ENCODE results near the gene HSD17B4. TPM values are rescaled to one million over a fixed set of nuclear protein-coding genes. Genes with fewer than 3 reads are reported as not detected.
A peak's percentile ranks its signal among the peaks of the same experiment; 100 is the strongest.
"Not testable (repeated sequence)": the region's sequence is repeated elsewhere in the genome, so short reads cannot be mapped to it uniquely, and the experiment has no call there.

The HSD17B4 gene
- total RNA-seq, 1 experiment from 2014 or later: 180 TPM

DNA sequence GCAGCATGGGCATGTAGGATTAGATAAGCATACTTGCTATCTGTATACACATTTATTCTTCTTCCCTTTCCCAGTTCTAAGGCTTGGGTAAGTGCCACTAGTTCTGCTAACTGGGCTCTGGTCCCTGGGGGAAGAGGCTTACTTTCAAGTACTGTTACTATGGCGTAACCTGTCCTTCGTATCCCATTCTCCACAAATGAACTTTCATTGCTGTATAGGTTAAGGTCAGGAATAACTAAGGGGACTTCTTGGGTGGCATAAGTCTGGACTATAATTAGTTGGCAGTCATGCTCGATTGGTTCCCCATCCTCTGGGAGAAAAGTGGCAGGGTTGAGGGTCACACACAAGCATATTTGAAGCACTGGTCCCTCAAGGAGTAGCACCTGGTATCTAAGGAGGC lies 23.7 kb upstream of the HSD17B4 start:
- not testable (repeated sequence) for DNase-seq (ENCODE audit: low read depth)

DNA sequence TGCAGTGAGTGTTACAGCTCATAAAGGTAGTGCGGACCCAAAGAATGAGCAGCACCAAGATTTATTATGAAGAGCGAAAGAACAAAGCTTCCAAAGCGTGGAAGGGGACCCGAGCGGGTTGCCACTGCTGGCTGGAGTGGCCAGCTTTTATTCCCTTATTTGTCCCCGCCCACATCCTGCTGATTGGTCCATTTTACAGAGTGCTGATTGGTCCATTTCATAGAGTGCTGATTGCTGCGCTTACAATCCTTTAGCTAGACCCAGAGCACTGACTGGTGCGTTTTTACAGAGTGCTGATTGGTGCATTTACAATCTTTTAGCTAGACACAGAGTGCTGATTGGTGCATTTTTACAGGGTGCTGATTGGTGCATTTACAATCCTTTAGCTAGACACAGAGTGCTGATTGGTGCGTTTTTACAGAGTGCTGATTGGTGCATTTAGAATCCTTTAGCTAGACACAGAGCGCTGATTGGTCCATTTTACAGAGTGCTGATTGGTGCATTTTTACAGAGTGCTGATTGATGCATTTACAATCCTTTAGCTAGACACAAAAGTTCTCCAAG lies 19.5 kb upstream of the HSD17B4 start:
- DNase-seq (ENCODE audit: low read depth): not testable (repeated sequence)

DNA sequence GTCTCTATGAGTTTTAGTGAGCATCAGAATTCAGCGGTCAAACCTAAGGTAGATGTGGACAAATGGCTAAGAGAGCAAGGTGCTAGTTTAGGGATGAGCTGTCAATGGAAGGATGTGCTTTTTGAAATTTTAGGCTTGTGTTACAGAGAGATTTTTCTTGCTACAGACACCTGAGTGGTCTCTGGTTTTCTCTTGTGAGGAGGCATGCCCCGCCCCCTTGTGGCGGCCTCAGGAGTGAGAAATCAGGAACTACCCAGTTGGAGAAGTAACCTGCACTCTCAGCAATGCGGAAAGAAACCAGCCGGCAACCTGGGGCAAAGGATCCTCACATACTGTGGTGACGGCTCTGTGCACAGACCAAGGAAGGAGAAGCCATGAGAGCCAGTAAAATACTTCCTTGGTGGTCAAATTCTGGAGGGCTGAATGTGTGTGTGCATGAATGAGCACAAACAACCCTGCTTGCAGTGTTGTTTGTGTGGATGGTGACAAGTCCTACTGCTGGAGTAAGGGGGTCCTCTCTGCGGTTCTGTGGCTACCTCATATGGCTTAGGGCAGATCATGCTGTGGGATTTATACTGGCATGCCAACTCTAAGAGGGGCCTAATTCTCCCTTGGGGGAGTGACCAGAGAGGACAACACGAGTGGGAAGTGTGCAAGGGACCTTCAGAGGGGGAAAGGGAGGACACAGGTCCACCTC lies 16.7 kb upstream of the HSD17B4 start:
- peak; percentile 24 for DNase-seq (ENCODE audit: low read depth)

DNA sequence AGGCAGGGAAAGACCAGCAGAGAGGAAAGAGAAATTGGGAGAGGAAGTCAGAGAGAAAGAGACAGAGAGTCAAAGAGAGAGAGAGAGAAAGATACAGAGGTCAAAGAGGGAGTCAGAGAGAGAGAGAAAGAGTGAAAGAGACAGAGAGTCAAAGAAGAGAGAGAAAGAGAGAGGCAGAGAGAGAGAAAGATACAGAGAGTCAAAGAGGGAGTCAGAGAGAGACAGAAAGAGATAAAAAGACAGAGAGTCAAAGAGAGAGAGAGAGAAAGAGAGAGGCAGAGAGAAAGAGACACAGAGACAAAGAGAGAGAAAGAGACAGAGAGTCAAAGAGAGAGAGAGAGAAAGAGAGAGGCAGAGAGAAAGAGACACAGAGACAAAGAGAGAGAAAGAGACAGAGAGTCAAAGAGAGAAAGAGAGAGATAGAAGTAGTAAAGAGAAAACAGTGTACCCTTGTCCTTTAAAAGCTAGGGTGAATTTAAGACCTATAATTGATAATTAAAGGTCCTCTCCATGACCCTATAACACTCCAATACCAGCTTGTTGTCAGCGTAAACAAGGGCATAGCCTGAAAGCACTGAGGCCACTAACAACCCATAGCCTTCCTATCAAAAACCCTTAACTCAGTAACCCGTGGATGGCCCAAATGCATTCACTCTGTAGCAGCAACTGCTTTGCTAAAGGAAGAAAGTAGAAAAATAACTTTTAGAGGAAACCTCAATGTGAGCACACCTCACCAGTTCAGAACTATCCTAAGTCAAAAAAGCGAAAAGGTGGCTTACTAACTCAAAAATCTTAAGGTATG lies 14.3 kb upstream of the HSD17B4 start:
- not testable (repeated sequence) for DNase-seq (ENCODE audit: low read depth)

DNA sequence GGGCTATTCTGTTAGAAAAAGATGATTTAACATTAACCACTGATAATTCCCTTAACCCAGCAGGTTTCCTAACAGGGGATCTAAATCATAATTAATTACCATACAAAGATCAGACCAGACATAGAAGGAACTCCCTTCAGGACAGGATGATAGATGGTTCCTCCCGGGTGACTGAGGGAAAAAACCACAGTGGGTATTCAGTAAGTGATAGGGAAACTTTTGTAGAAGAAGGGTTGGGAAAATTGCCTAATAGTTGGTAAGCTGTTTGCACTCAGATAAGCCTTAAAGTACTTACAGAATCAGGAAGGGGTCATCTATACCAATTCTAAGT lies 13.7 kb upstream of the HSD17B4 start:
- DNase-seq (ENCODE audit: low read depth): not testable (repeated sequence)

DNA sequence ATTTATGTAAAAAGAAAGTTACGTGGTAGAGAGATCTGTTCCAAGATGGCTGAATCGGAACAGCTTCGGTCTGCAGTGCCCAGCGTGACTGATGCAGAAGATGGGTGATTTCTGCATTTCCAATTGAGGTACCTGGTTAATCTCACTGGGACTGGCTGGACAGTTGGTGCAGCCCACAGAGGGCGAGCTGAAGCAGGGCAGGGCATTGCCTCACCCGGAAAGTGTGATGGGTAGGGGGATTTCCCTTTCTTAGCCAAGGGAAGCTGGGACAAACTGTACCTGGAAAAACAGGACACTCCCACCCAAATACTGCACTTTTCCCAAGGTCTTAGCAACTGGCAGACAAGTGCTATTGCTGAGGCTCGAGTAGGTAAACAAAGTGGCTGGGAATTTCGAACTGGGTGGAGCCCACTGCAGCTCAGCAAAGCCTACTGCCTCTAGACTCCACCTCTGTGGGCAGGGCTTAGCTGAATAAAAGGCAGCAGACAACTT lies 13.1 kb upstream of the HSD17B4 start:
- no peak for DNase-seq (ENCODE audit: low read depth)

DNA sequence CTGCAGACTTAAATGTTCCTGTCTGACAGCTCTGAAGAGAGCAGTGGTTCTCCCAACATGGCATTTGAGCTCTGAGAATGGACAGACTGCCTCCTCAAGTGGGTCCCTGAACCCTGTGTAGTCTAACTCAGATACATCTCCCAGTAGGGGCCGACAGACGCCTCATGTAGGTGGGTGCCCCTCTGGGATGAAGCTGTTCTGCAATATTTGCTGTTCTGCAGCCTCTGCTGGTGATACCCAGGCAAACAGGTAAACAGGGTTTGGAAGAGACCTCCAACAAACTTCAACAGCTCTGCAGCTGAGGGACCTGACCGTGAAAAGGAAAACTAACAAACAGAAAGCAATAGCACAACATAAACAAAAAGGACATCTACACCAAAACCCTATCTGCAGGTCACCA lies 12.7 kb upstream of the HSD17B4 start:
- not testable (repeated sequence) for DNase-seq (ENCODE audit: low read depth)

DNA sequence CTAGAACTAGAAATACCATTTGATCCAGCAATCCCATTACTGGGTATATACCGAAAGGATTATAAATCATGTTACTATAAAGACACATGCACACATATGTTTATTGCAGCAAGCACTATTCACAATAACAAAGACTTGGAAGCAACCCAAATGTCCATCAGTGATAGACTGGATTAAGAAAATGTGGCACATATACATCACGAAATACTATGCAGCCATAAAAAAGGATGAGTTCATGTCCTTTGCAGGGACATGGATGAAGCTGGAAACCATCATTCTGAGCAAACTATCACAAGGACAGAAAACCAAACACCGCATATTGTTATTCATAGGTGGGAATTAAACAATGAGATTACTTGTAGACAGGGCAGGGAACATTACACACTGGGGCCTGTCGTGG lies 7.7 kb upstream of the HSD17B4 start:
- DNase-seq (ENCODE audit: low read depth): not testable (repeated sequence)

DNA sequence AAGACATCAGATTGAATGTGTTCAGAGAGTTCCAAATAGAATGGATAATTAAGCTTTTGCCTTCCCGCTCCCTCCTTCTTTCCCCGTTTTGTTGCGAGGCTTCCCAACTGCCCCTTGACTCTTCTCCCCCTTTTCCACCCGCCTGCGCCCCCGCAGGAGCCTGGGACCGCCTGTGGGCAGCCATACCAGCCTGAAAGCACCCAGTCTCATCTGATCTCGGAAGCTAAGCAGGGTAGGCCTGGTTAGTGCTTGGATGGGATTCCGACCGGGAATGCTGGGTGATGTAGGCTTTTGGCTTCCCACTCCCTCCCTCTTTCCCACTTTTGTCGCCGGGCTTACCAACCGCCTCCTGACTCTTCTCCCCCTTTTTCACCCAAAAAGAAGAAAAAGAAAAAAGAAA lies 6.8 kb upstream of the HSD17B4 start:
- no peak for DNase-seq (ENCODE audit: low read depth)

DNA sequence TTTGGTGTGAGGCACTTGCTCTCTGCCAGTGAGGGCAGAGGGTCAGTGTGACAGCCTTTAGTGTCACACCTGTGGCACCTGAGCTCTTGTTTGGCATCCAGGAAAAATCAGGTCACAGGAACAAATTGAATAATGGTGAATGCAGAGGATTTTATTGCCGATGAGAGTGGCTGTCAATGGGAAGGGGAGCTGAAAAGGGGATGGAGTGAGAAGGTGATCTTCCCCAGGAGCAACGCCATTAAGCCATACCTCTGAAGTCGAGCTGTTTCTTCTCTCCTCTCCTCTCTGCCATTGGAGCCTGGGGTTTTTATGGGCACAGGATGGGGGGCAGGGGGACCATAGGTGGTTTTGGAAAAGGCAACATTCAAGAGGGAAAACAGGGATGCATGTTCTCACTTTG lies 2.4 kb upstream of the HSD17B4 start:
- DNase-seq (ENCODE audit: low read depth): no peak

DNA sequence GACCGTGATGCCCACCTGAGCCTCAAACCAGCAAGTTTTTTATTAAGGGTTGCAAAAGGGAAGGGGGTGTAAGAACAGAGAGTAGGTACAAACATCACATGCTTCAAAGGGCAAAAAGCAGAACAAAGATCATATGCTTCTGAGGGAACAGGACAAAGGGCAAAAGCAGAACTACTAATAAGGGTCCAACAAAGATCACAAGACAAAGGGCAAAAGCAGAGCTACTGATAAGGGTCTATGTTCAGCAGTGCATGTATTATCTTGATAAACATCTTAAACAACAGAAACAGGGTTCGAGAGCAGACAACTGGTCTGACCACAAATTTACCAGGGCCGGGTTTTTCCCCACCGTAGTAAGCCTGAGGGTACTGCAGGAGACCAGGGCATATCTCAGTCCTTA lies 1.7 kb upstream of the HSD17B4 start:
- DNase-seq (ENCODE audit: low read depth): not testable (repeated sequence)

DNA sequence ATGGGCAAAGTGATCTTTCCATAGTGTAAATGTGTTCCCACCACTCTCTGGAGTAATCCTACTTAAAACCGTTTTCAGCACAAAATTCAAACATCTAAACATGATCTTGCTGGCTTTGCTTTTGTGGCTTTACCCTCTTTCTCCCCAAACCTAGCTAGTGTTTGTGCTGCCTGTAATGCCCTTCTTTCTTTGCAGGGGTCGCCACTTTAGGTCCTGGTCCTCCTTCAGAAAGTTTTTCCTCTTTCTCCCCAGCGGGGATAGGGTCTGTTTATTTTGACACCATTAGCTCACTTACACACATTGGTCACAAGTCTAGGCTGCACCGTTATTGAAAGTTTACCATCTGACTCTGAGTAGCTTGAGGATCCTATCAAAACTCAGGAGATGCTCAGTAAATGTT lies 736 bp upstream of the HSD17B4 start:
- no peak for DNase-seq (ENCODE audit: low read depth)

DNA sequence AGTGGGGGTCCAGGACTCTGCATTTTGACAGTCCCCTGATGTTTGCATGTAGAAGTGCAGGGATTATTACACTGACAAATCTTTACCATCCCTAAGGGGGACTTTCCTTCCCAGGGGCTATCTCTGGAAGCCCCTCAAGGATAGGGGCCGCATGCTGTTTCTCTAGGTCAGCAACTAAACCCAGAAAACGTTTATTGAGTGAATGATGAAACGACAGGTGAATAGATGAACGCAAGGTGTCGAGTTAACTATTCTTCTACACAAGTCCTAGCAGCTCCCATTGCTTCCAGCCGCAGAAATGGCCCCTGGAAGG lies 281 bp upstream of the HSD17B4 start:
- DNase-seq (ENCODE audit: low read depth): no peak

DNA sequence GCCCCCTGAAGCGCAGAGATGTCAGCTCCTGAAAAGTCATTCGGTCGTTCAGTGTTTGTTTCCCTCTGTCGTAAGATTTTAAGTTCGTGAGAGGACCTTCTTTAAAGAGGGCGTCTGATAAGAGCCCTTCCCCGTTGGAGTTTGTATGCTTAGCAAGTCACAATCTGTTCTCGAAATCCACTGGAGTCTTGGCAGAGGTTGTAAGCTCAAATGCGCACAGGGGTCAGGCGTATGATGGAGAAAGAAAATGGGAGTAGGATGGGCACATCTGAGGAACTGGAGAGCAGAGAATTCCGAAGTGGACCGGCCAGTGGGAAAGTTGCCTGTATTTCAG lies 710 bp downstream of the HSD17B4 start:
- peak; percentile 28 for DNase-seq (ENCODE audit: low read depth)

DNA sequence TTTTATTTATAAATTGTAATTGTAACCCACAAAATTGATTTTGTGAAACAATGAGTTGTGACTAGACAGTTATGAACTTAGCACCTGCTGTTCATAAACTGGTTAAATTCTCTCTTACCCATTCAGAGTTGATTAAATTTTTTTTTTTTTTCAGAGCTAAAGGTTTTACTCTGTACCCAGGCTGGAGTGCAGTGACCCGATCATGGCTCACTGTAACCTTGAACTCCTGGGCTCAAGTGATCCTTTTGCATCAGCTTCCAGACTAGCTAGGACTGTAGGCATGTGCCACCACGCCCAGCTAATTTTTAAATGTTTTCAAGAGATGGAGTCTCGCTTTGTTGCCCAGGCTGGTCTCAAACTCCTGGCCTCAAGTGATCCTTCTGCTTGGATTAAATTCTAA lies 1.9 kb downstream of the HSD17B4 start:
- no peak for DNase-seq (ENCODE audit: low read depth)

DNA sequence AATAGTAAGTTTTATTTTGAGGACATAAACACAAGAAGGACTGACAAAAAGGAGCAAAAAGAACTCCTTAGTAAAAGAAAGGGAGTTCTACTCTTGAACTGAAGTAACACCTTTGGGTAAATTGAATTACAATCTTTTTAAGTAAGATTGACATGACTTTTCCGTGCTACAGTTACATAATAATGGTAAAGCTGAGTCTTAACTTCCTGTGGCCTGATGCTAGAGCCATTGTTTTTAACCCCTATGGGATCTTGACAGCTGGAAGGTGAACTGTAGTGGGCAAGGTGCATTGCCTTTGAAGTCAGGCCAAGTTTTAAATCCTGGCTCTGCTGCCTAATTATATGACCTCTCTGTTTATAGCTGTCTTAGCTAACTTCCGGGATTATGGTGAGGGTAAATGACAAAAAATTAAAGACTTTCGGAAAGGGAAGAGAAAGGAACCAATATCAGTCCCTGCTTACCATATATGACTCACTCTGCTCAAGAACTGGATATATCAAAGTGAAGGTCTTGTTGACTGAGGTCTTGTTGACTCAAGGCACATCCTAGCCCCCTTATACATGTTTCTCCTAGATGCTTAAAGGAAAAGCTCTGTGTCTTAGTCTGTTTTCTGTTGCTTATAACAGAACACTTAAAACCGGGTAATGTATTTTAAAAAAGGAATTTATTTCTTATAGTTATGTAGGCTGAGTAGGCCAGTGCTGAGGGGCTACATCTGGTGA lies 6.8 kb downstream of the HSD17B4 start:
- DNase-seq (ENCODE audit: low read depth): no peak

DNA sequence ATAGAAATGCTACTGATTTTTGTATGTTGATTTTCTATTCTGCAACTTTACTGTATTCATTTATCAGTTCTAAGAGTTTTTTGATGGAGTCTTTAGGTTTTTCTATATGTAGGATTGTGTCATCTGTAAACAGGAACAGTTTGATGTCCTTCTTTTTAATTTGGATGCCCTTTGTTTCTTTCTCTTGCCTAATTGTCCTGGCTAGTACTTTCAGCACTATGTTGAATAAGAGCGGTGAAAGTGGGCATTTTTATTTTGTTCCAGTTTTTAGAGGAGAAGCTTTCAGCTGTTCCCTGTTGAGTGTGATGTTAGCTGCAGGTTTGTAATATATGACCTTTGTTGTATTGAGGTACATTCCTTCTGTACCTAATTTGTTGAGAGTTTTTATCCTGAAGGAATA lies 13.3 kb downstream of the HSD17B4 start:
- DNase-seq (ENCODE audit: low read depth): no peak

DNA sequence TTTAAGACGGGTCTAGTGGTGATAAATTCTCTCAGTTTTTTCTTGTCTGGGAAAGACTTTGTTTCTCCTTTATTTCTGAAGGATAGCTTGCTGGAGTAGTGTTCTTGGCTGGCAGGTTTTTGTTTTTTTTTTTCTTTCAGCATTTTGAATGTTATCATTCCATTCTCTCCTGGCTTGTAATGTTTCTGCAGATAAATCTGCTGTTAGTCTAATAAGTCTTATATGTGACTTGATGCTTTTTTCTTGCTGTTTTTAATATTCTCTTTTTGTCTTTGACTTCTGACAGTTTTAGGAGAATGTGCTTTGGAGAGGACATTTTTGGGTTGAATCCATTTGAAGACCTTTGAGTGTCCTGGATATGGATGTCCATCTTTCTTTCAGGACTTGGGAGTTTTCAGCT lies 16.0 kb downstream of the HSD17B4 start:
- no peak for DNase-seq (ENCODE audit: low read depth)

DNA sequence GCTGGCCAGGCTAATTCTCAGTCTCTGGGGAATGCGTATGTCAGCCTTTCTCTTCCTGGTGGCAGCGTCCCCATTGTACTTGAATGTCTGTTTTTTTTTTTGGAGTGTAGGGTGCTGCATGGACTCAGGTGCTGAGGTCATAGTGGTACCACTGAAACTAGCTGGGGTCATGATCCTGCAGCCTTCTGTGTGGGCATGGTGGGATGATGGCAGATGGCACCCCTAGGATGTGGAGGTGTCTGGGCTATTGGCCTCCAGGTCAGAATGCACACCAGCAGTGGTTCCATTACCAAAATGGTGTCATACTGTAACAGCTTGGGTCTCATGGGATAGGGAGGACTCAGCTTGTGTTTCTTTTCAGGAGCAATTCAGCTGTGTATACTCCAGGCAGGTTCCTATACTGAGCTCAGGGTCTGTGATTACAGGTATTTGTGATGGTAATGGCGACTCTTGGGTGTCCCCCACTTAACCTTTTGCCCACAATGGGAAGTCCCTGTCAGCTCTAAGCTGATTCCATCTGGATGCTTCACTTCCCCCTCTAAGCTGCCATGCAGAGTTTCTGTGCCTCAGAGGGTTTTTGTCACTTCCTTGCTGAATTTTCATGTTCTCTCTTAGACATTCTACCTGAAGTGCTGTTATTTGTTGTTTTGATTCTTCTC lies 17.9 kb downstream of the HSD17B4 start:
- no peak for DNase-seq (ENCODE audit: low read depth)

DNA sequence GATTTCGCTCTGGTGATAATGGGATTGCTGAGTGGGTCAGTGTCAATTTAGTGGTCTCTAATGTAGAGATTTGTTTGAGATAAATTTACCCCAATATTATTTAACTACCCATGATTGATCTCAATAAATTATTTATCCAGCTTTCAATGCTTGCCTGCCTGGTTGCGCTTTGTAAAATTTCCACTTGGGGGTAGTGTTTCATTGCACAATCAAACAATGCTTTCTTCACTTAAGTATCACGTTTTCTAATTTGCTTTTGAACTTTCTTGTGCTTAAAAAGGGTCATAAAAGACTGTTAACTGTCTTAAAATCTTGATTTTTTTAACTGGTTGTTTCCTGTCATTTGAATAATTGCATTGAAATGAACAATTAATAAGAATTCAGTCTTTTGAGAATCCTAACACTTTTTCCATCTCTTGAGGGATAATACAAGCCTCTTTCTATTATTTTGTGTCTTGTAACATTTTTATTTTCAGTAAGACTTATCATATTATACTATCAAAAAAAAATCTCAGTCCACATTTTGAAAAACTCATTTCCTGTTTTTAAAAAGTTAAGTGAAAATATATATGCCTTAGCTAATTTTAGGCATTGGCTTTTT lies 18.7 kb downstream of the HSD17B4 start:
- peak; percentile 32 for DNase-seq (ENCODE audit: low read depth)

DNA sequence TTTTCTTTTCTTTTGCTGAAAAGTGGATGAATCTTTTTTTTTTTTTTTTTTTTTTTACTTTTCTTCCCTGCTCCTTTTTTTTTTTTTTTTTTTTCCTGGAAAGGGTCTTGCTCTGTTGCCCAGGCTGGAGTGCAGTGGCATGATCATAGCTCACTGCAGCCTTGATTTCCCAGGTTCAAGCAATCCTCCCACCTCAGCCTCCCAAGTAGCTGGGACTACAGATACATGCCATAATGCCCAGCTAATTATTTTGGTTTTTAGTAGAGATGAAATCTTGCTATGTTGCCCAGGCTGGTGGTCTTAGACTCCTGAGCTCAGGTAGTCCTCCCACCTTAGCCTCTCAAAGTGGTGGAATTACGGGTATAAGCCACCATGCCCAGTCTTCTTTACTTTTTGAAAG lies 20.9 kb downstream of the HSD17B4 start:
- no peak for DNase-seq (ENCODE audit: low read depth)

DNA sequence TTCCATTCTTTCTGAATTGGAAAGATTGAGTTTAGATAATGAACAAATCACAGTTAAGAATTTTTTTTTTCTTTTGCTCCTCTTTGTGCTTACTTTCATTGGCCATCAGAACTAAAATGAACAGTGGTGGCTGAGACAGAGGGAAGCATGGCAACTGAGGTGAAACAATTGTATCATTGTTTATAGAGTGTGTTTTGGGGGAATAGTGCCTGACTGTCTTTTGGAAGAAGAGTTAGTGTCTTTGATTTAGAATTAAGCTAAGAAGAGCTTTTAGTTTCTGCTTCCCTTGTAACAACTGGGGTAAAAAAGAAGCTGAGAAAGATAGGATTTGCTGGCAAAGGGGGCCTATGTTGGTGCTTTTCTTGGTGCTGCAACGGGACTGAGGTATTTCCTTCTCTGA lies 24.0 kb downstream of the HSD17B4 start:
- no peak for DNase-seq (ENCODE audit: low read depth)

All from M059J (cell line).